Calu3 (cell line): Measurements from ENCODE around the gene EXD3. TPM values are rescaled to one million over a fixed set of nuclear protein-coding genes. Genes with fewer than 3 reads are reported as not detected.

Source experiments
- BruUV-seq: library from RNA; stranded (reverse); fragments of 400-500 nt; replicated peaks from 2 replicates; lab custom pipeline; 2021; lab: Mats Ljungman, UMichigan
- CTCF ChIA-PET: fragments of 300-600 bp; sonication (Branson Sonifier 250); formaldehyde crosslinking; loops from one replicate; lab custom pipeline; 2022; ENCODE audit warnings: antibody characterized with exemption; lab: Charles Lee
- DNase-seq: peaks from one replicate; pipeline ENCODE4 v3.0.0; 2022
- H3K27ac Mint-ChIP-seq: one replicate; pipeline ENCODE4 v1.8.0; 2022; ENCODE audit warnings: mixed read lengths; ENCODE audit not compliant: unreplicated experiment
- H3K27me3 Mint-ChIP-seq: one replicate; pipeline ENCODE4 v1.8.0; 2022; ENCODE audit warnings: mixed read lengths; ENCODE audit not compliant: unreplicated experiment
- H3K36me3 Mint-ChIP-seq: one replicate; pipeline ENCODE4 v1.8.0; 2022; ENCODE audit warnings: mild to moderate bottlenecking, moderate library complexity, mixed read lengths; ENCODE audit not compliant: insufficient read depth, unreplicated experiment
- H3K4me1 Mint-ChIP-seq: one replicate; pipeline ENCODE4 v1.8.0; 2022; ENCODE audit warnings: mild to moderate bottlenecking, low read depth, mixed read lengths; ENCODE audit not compliant: unreplicated experiment
- H3K4me3 Mint-ChIP-seq: one replicate; pipeline ENCODE4 v1.8.0; 2022; ENCODE audit warnings: mild to moderate bottlenecking, low read depth, moderate library complexity, mixed read lengths; ENCODE audit not compliant: unreplicated experiment
- H3K9me3 Mint-ChIP-seq: one replicate; pipeline ENCODE4 v1.8.0; 2022; ENCODE audit warnings: low read depth, mixed read lengths; ENCODE audit not compliant: unreplicated experiment
- CTCF ChIP-seq: fragments of 200-600 bp; IDR thresholded peaks from one replicate; pipeline ENCODE4 v1.8.0; 2022; ENCODE audit warnings: antibody characterized with exemption; ENCODE audit not compliant: unreplicated experiment
- intact Hi-C: fragments of 100-400 bp; cut with micrococcal nuclease; formaldehyde crosslinking; loops from one replicate; pipeline ENCODE4 v1.10.0; 2022; ENCODE audit not compliant: unreplicated experiment
- total RNA-seq: library from RNA; stranded (reverse); gene quantifications from 2 replicates; pipeline ENCODE4 v1.2.3, GENCODE V29; 2022

EXD3 gene
- total RNA-seq, 1 experiment from 2014 or later = 13.2 TPM

- H3K36me3 Mint-ChIP-seq = peaks cover 15% of the 10 kb centered on the region
- CTCF ChIA-PET = no interaction called here
- H3K9me3 Mint-ChIP-seq = no peaks in the 10 kb centered on the region
- no peak overlapping the region for H3K4me3 Mint-ChIP-seq
- intact Hi-C loops = no loop called here
- H3K27ac Mint-ChIP-seq = no peak overlapping the region
- no peak for DNase-seq
- BruUV-seq = no TSS peak
- TF ChIP-seq CTCF = no peak
- H3K27me3 Mint-ChIP-seq = no peaks in the 10 kb centered on the region
- H3K4me1 Mint-ChIP-seq = peaks cover 6% of the 10 kb centered on the region
Measured at GRCh38 chr9:137438591-137439157, 15.7 kb upstream of the EXD3 start.

- no peaks in the 10 kb centered on the region for H3K27me3 Mint-ChIP-seq
- peaks cover 15% of the 10 kb centered on the region for H3K36me3 Mint-ChIP-seq
- no peak for DNase-seq
- peaks cover 6% of the 10 kb centered on the region for H3K4me1 Mint-ChIP-seq
- no peak for TF ChIP-seq CTCF
- H3K4me3 Mint-ChIP-seq = no peak overlapping the region
- CTCF ChIA-PET = no interaction called here
- intact Hi-C loops = no loop called here
- BruUV-seq = no TSS peak
- H3K27ac Mint-ChIP-seq = no peak overlapping the region
- no peaks in the 10 kb centered on the region for H3K9me3 Mint-ChIP-seq
Measured at GRCh38 chr9:137437691-137438590, 15.0 kb upstream of the EXD3 start.

GRCh38 chr9:137436761-137437600 is 14.0 kb upstream of the EXD3 start:
- no peak overlapping the region for H3K27ac Mint-ChIP-seq
- CTCF ChIA-PET = no interaction called here
- peaks cover 6% of the 10 kb centered on the region for H3K4me1 Mint-ChIP-seq
- no peaks in the 10 kb centered on the region for H3K27me3 Mint-ChIP-seq
- no peak for DNase-seq
- intact Hi-C loops = no loop called here
- no peak for TF ChIP-seq CTCF
- peak overlapping the region; percentile 34 for H3K4me3 Mint-ChIP-seq
- no TSS peak for BruUV-seq
- H3K36me3 Mint-ChIP-seq = peaks cover 13% of the 10 kb centered on the region
- H3K9me3 Mint-ChIP-seq = no peaks in the 10 kb centered on the region

GRCh38 chr9:137435980-137436760 is 13.2 kb upstream of the EXD3 start:
- Mint-ChIP-seq H3K27me3 (no peaks in the 10 kb centered on the region), H3K4me1 (peaks cover 6% of the 10 kb centered on the region), H3K9me3 (no peaks in the 10 kb centered on the region), H3K36me3 (peaks cover 10% of the 10 kb centered on the region), H3K27ac (no peak overlapping the region), H3K4me3 (peak overlapping the region; percentile 34)
- intact Hi-C loops = no loop called here
- no peak for TF ChIP-seq CTCF
- DNase-seq = peak; percentile 89
- CTCF ChIA-PET = no interaction called here
- no TSS peak for BruUV-seq
